K562 (cell line): ENCODE data around the gene SLC7A6OS. TPM values are rescaled to one million over a fixed set of nuclear protein-coding genes. Genes with fewer than 3 reads are reported as not detected.

Experiments used
- BACH1 ChIP-seq: fragments of 200-800 bp; sonication (Bioruptor generic); IDR thresholded peaks from 2 replicates; pipeline ENCODE4 v1.6.1; 2016; ENCODE audit warnings: missing genetic modification characterization, missing compliant biosample characterization
- CREB3 ChIP-seq: fragments of 450-650 bp; conservative IDR thresholded peaks from 2 replicates; pipeline ENCODE4 v1.6.1; 2016; ENCODE audit warnings: missing genetic modification characterization, low read depth, mild to moderate bottlenecking, missing compliant biosample characterization, moderate library complexity
- CXXC5 ChIP-seq: fragments of 250-450 bp; sonication (Bioruptor Pico); IDR thresholded peaks from 2 replicates; pipeline ENCODE4 v1.8.0; 2022; ENCODE audit warnings: inconsistent platforms, mild to moderate bottlenecking, moderate library complexity
- HDAC1 ChIP-seq, 2 experiments: fragments of 450-650 bp; IDR thresholded peaks; 2 replicates each; pipeline ENCODE4 v1.6.1; 2016 to 2017; ENCODE audit warnings: inconsistent platforms in 1 of 2, mild to moderate bottlenecking in 1 of 2, moderate library complexity in 1 of 2
- JUND ChIP-seq, 2 experiments: IDR thresholded peaks; 2 replicates in 1 of 2; 3 replicates in 1 of 2; pipeline ENCODE4 v1.6.1; 2011; ENCODE audit warnings: borderline replicate concordance in 2 of 2, low read depth in 2 of 2, low read length in 2 of 2, improper control_type of control experiment in 1 of 2, missing biosample characterization in 1 of 2, missing genetic modification characterization in 1 of 2, missing genetic modification reagents in 1 of 2
- KDM1A ChIP-seq, 2 experiments: fragments of 450-650 bp; IDR thresholded peaks; 2 replicates each; pipeline ENCODE4 v1.6.1; 2016; ENCODE audit warnings: mild to moderate bottlenecking in 2 of 2
- KHSRP ChIP-seq: fragments of 450-650 bp; IDR thresholded peaks from 2 replicates; pipeline ENCODE4 v1.6.1; 2017
- MTA3 ChIP-seq: fragments of 450-650 bp; formaldehyde crosslinking; IDR thresholded peaks from 2 replicates; pipeline ENCODE4 v1.6.1; 2017; ENCODE audit warnings: mild to moderate bottlenecking, borderline replicate concordance
- PTRF ChIP-seq: fragments of 450-650 bp; IDR thresholded peaks from 2 replicates; pipeline ENCODE4 v1.6.1; 2016; ENCODE audit warnings: mild to moderate bottlenecking, missing genetic modification characterization, missing compliant biosample characterization
- TAF7 ChIP-seq: fragments of 450-650 bp; IDR thresholded peaks from 2 replicates; pipeline ENCODE4 v1.6.1; 2016; ENCODE audit warnings: missing genetic modification characterization, missing compliant biosample characterization
- WHSC1 ChIP-seq: IDR thresholded peaks from one replicate; pipeline ENCODE4 v1.6.1; 2012; ENCODE audit warnings: low read length, control low read depth, inconsistent platforms
- ZBTB7A ChIP-seq: IDR thresholded peaks from 2 replicates; pipeline ENCODE4 v1.6.1; 2011; ENCODE audit warnings: low read depth, mild to moderate bottlenecking, low read length, moderate library complexity, borderline replicate concordance; ENCODE audit not compliant: control insufficient read depth
- ZNF174 ChIP-seq: fragments of 250-450 bp; sonication (Bioruptor Pico); IDR thresholded peaks from 2 replicates; pipeline ENCODE4 v1.4.0; 2020; ENCODE audit warnings: mild to moderate bottlenecking
- ZNF76 ChIP-seq: fragments of 250-450 bp; sonication (Bioruptor Pico); IDR thresholded peaks from 2 replicates; pipeline ENCODE4 v1.4.0; 2020; ENCODE audit warnings: mild to moderate bottlenecking, moderate library complexity, borderline replicate concordance
- ZZZ3 ChIP-seq: fragments of 450-650 bp; IDR thresholded peaks from 2 replicates; pipeline ENCODE4 v1.6.1; 2016; ENCODE audit warnings: antibody characterized with exemption, mild to moderate bottlenecking, moderate library complexity
- polyA plus RNA-seq, 8 experiments: library from polyadenylated mRNA; depleted of rRNA in 4 of 8; stranded (reverse) in 5 of 8; unstranded in 3 of 8; fragments of >200 nt; fragmentation: Nextera tagmentation in 2 of 8; fragmentation: Illumina TruSeq in 1 of 8; extraction: Ambion mirVana in 2 of 8; extraction: Trizol in 1 of 8; gene quantifications; 2 replicates each; pipeline versions ENCODE4 v1.2.1 to v1.2.3, GENCODE V29; 2011 to 2014; ENCODE audit warnings: inconsistent platforms in 1 of 8, missing spikeins in 1 of 8
- total RNA-seq, 7 experiments: library from RNA; depleted of rRNA in 6 of 7; stranded (reverse); fragments of >200 nt in 6 of 7; fragmentation: Illumina TruSeq in 2 of 7; extraction: Trizol in 2 of 7; gene quantifications; 2 replicates each; pipeline versions ENCODE4 v1.2.1 to v1.2.3, GENCODE V29; 2011 to 2021; ENCODE audit warnings: low replicate concordance in 1 of 7
- TF ChIP-seq, protein P1 (sequence below): fragments of 450-650 bp; IDR thresholded peaks from 2 replicates; pipeline ENCODE4 v1.6.1; 2014; ENCODE audit warnings: low read depth, mild to moderate bottlenecking, moderate library complexity, borderline replicate concordance

The SLC7A6OS gene
- total and polyA plus RNA-seq, 9 of the 15 experiments (the other 6 are each of a cell fraction or from before 2014, with no cell fraction given), result 2.7 to 23.6 (median 17.2) TPM

DNA sequence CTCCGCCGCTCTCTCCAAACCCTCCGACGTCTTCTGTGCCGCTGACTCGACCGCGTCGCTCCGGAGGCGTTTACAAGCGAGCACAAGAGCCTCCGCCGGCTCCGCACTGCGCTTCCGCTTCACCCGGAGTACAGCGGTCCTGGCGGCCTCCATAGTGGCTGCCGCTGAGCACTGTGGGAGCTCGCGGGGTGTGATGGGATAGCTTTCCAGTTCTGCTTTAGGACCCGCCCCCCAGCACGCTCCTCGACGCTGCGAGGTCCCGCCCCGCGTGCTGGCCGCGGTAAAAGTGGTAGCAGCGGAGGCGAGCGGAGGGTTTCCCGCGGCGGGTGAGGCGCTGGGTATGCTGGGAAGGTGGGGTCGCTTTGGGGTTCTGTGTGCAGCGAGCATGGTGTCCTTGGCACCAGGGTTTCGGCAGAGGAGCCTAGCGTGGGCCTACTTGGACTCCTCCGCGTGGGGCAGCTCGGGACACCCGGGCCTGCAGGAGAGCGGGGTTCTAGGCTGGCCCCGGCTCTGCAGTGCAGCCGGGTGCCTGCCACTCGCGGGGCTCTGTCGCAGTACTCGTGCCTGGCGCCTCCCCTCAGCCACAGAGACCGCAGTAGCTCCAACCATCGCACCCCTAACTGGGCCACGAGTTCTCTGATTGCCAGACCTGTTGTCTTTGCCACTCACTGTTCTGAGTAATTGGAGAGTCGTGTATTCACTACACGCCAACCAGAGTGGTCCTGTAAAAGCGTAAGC, at the start of gene SLC7A6OS, which contains the start of gene PRMT7 (continued):
- TF ChIP-seq CREB3 (no peak), ZZZ3 (no peak), ZNF76 (CRISPR knock-in tag) (peak; percentile 50; the same call in 1 of the 2 replicates), TAF7 (tag) (peak; percentile 53; the same call in 1 of the 2 replicates), JUND (IDR thresholded peaks at IDR 0.05; ENCODE audit: borderline replicate concordance, low read depth, low read length) (peak; percentile 54), JUND (tag; IDR thresholded peaks at IDR 0.05; ENCODE audit: borderline replicate concordance, low read depth, low read length) (no peak), ZNF174 (CRISPR knock-in tag) (no peak), MTA3 (no peak; the same call in 1 of the 2 replicates), ZBTB7A (peak; percentile 58; the same call in 1 of the 2 replicates), BACH1 (no peak), WHSC1 (no peak), CXXC5 (CRISPR knock-in tag) (peak; percentile 88), KDM1A (IDR thresholded peaks at IDR 0.05) (no peak), PTRF (tag) (no peak), HDAC1 (IDR thresholded peaks at IDR 0.05) (peak in 1 of 2 experiments; percentile 86; a peak in 1 of 4 replicates), KHSRP (no peak)
- TF ChIP-seq, protein P1, sequence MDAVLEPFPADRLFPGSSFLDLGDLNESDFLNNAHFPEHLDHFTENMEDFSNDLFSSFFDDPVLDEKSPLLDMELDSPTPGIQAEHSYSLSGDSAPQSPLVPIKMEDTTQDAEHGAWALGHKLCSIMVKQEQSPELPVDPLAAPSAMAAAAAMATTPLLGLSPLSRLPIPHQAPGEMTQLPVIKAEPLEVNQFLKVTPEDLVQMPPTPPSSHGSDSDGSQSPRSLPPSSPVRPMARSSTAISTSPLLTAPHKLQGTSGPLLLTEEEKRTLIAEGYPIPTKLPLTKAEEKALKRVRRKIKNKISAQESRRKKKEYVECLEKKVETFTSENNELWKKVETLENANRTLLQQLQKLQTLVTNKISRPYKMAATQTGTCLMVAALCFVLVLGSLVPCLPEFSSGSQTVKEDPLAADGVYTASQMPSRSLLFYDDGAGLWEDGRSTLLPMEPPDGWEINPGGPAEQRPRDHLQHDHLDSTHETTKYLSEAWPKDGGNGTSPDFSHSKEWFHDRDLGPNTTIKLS, result peak; percentile 76; the same call in 1 of the 2 replicates
